ENCODE measurements around the gene VAV2.
"Not testable (repeated sequence)": the region's sequence is repeated elsewhere in the genome, so short reads cannot be mapped to it uniquely, and the experiment has no call there.

The VAV2 gene

DNA sequence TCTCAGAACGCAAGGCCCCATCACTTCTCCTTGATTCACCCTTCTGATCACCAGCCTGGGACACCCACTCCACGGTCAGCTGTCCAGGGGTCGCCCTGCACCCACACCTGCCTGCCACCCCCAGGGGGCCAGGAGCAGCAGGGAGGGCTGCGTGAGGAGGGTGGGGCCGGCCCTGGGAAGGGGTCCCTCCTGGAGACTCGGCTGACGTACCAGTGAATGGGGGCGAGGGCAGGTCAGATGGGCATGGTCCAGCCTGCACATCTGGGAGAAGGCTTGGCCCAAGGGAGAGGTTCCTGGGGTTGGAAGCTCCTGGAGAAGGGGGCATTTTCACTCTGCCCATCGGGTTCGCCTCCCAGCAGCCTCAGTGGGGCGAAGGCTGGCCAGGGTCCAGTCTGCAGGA, 232.2 kb downstream of the VAV2 start:
- Histone ChIP-seq H3K4me3 (ENCODE audit: low read length) (no peak overlapping the region), H3K27ac (ENCODE audit: low read length) (no peak overlapping the region), H3K9me3 (ENCODE audit: insufficient read depth, low read depth, low read length) (no peaks in the 10 kb centered on the region), H3K4me1 (ENCODE audit: insufficient read depth, low read length) (no peaks in the 10 kb centered on the region), H3K27me3 (ENCODE audit: insufficient read depth, low read length) (no peaks in the 10 kb centered on the region), H3K36me3 (ENCODE audit: insufficient read depth, low read depth, low read length) (peaks cover 5% of the 10 kb centered on the region; the same call in 1 of the 2 replicates), H3K9ac (ENCODE audit: low read depth, low read length) (no peak overlapping the region)

DNA sequence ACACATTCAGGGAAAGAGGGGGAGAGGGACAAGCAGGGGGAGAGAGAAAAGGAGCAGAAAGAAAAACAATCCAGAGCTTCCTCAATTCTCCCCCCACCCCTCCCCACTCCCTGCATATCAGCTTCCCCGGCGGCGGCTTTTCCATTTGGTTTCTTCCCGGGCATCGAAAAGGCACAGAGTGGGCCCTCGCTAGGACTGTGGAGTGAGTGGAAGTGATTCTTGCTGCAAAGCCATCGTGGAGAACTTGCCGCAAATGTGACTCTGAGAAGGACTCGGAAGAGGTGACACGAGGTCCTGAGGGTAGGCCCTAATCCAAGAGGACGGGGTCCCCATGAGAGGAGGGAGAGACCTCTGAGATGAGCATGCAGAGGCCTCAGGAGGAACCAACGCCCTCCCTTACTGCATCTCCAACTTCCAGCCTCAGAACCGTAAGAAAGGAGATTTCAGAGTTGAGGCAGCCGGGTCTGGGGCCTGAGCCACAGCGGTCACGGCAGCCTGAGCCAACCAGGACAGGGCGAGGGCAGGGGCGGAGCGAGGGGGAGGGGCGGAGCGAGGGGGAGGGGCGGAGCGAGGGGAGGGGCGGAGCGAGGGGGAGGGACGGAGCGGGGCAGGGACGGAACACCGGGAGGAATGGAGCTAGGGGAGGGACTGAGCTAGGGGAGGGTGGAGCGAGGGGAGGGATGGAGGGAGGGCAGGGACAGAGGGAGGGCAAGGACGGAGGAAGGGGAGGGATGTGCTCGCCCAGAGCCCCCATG, 232.8 kb downstream of the VAV2 start:
- H3K9ac ChIP-seq (ENCODE audit: low read depth, low read length) = no peak overlapping the region
- H3K27me3 ChIP-seq (ENCODE audit: insufficient read depth, low read length) = no peaks in the 10 kb centered on the region
- no peak overlapping the region for H3K27ac ChIP-seq (ENCODE audit: low read length)
- H3K9me3 ChIP-seq (ENCODE audit: insufficient read depth, low read depth, low read length) = no peaks in the 10 kb centered on the region; the same call in 1 of the 2 replicates
- H3K36me3 ChIP-seq (ENCODE audit: insufficient read depth, low read depth, low read length) = peaks cover 5% of the 10 kb centered on the region; the same call in 1 of the 2 replicates
- H3K4me3 ChIP-seq (ENCODE audit: low read length) = no peak overlapping the region
- H3K4me1 ChIP-seq (ENCODE audit: insufficient read depth, low read length) = no peaks in the 10 kb centered on the region

DNA sequence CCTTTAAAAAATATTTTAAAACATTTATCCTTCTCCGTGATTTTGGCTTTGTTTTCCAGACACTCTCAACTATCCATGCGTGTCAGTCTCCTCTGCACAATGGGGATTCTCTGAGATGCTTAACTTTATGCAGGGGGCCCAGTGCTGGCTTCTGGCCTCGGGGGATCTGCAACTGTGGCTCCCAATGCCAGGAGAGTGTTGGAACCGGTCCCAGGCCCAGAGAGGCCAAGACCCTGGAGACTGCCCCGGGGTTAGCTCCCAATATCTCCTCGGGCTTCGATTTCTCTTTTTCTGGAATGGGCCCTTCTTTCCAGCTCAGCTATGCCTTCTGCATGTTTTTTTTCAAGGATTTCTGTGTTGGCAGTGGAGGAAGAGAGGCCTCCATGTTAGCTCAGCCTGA, 233.9 kb downstream of the VAV2 start:
- no peaks in the 10 kb centered on the region for H3K36me3 ChIP-seq (ENCODE audit: insufficient read depth, low read depth, low read length)
- H3K27me3 ChIP-seq (ENCODE audit: insufficient read depth, low read length) = no peaks in the 10 kb centered on the region
- H3K9ac ChIP-seq (ENCODE audit: low read depth, low read length) = no peak overlapping the region
- H3K27ac ChIP-seq (ENCODE audit: low read length) = no peak overlapping the region
- H3K9me3 ChIP-seq (ENCODE audit: insufficient read depth, low read depth, low read length) = no peaks in the 10 kb centered on the region; the same call in 1 of the 2 replicates
- H3K4me3 ChIP-seq (ENCODE audit: low read length) = no peak overlapping the region
- no peaks in the 10 kb centered on the region for H3K4me1 ChIP-seq (ENCODE audit: insufficient read depth, low read length)

DNA sequence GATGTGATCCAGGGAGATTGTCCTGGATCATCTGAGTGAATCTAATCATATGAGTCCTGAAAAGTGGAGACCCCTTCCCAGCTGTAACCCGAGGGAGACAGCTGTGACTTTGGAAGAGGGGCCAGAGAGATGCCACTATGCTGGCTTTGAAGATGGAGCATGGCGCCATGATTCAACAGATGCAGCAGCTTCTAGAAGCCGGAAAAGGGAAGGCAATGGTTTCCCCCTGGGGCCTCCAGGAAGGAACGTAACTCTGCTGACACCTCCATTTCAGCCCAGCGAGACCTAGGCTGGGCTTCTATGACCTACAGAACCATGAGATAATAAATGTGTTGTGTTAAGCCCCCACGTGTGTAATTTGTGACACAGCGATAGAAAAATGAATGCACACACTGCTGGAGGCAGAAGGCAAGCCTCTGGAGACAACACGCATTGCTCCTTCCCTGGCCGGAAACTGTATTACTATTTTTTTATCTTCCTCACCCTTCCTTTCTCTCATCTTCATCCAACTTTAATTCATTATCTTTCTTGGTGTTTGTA, 237.4 kb downstream of the VAV2 start:
- no peaks in the 10 kb centered on the region for H3K4me1 ChIP-seq (ENCODE audit: insufficient read depth, low read length)
- H3K27me3 ChIP-seq (ENCODE audit: insufficient read depth, low read length) = 0 out of 2 replicates have a peak, but pooled peaks cover 12% of the 10 kb centered on the region
- H3K9me3 ChIP-seq (ENCODE audit: insufficient read depth, low read depth, low read length) = no peaks in the 10 kb centered on the region; the same call in 1 of the 2 replicates
- H3K36me3 ChIP-seq (ENCODE audit: insufficient read depth, low read depth, low read length) = no peaks in the 10 kb centered on the region
- H3K4me3 ChIP-seq (ENCODE audit: low read length) = no peak overlapping the region
- H3K27ac ChIP-seq (ENCODE audit: low read length) = no peak overlapping the region
- no peak overlapping the region for H3K9ac ChIP-seq (ENCODE audit: low read depth, low read length)

DNA sequence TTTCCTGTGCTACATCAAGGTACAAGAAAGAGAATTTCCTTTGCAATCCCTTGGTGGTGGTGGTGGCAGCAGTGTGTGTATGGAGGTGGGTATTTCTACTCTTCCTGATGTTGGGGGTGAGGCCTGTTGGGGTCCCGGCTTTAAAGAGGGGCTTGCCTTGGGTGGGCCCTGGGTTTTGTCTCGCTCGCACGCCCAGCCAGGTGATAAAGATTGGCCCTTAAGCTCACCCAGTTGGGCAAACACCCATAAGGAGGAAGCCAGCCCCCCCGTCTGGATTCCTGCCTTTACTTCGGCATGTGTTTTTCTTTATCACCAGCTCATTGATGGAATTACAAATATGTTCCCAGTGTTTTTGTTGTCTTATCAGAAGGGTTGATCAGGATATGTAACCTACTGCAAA, 237.9 kb downstream of the VAV2 start:
- H3K36me3 ChIP-seq (ENCODE audit: insufficient read depth, low read depth, low read length) = no peaks in the 10 kb centered on the region
- no peak overlapping the region for H3K27ac ChIP-seq (ENCODE audit: low read length)
- 0 out of 2 replicates have a peak, but pooled peaks cover 12% of the 10 kb centered on the region for H3K27me3 ChIP-seq (ENCODE audit: insufficient read depth, low read length)
- H3K9ac ChIP-seq (ENCODE audit: low read depth, low read length) = no peak overlapping the region
- no peak overlapping the region for H3K4me3 ChIP-seq (ENCODE audit: low read length)
- no peaks in the 10 kb centered on the region; the same call in 1 of the 2 replicates for H3K9me3 ChIP-seq (ENCODE audit: insufficient read depth, low read depth, low read length)
- H3K4me1 ChIP-seq (ENCODE audit: insufficient read depth, low read length) = no peaks in the 10 kb centered on the region

DNA sequence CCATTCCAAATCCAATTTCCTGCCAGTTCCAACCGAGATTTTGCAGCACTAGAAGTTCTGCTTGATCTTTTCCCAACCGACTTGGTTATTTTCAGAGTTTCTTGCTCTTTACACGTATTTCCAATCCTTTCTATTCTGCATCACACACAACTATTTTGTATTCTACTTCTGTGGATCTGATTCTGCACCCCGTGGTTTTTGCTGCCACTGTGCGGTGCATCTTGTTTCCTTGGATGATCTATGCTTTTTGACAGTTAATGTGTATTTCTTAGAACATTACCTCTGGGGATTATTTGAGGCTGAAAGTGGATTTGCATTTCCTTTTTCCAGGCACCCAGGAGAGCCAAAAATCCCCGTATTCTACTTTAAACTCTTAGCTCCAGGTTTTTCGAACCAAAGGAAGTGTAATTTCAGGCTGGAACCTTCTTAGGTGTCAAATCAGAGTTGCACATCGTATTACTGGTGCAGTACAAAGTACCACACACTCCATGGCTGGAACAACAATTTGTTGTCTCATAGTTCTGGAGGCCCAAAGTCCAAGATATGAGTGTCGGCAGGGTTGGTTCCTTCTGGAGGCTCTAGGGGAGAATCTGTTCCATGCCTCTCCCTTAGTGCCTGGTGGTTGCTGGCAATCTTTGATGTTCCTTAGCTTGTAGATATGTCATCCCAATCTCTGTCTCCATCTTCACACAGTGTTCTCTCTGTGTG, 239.2 kb downstream of the VAV2 start:
- H3K4me1 ChIP-seq (ENCODE audit: insufficient read depth, low read length) = no peaks in the 10 kb centered on the region
- no peak overlapping the region for H3K27ac ChIP-seq (ENCODE audit: low read length)
- H3K4me3 ChIP-seq (ENCODE audit: low read length) = no peak overlapping the region
- H3K9me3 ChIP-seq (ENCODE audit: insufficient read depth, low read depth, low read length) = no peaks in the 10 kb centered on the region; the same call in 1 of the 2 replicates
- H3K36me3 ChIP-seq (ENCODE audit: insufficient read depth, low read depth, low read length) = no peaks in the 10 kb centered on the region
- 0 out of 2 replicates have a peak, but pooled peaks cover 12% of the 10 kb centered on the region for H3K27me3 ChIP-seq (ENCODE audit: insufficient read depth, low read length)
- no peak overlapping the region for H3K9ac ChIP-seq (ENCODE audit: low read depth, low read length)

DNA sequence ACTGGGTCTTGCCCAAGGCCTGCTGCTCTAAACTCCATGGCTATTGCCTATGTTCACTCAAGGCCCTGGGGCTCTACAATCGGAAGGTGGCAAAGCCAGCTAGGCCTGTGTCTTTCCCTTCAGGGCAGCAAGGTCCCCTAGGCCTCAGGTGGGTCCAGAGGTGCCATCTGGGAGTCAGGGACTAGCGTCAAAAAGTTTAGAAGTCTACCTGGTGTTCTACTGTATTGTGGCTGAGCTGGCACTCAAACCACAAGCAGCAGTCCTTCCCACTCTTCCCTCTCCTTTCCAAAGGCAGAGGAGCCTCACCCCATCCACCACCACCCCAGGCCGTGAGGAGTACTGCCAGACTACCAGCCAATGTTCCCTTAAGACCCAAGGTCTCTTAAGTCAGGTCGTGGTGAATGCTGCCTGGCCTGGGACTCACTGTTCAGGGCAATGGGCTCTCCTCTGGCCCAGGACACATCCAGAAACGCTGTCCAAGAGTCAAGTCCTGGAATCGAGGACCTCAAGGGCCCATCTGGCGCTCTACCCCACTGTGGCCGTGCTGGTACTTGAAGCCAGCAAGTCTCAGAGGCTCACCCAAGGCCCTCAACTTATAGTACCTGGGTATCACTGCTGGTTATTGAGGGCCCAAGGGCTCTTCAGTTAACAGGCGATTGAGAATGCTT, 241.0 kb downstream of the VAV2 start:
- no peak overlapping the region for H3K27ac ChIP-seq (ENCODE audit: low read length)
- H3K9me3 ChIP-seq (ENCODE audit: insufficient read depth, low read depth, low read length) = no peaks in the 10 kb centered on the region; the same call in 1 of the 2 replicates

DNA sequence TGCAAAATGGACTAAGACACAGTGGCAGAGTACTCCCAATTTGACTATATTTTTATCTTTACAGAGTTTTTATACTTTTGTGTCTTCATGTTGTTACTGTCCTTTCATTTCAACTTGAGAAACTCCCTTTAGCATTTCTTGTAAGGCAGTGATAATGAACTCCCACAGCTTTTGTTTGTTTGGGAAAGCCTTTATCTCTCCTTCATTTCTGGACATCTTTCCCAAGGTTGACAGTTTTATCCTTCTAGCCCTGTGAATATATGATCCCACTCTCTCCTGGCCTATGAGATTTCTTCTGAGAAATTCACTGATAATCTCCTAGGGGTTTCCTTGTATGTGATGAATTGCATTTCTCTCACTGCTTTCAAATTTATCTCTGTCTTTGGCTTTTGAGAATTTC, 244.8 kb downstream of the VAV2 start:
- Histone ChIP-seq H3K4me1 (ENCODE audit: insufficient read depth, low read length) (no peaks in the 10 kb centered on the region), H3K36me3 (ENCODE audit: insufficient read depth, low read depth, low read length) (no peaks in the 10 kb centered on the region), H3K27ac (ENCODE audit: low read length) (no peak overlapping the region), H3K27me3 (ENCODE audit: insufficient read depth, low read length) (0 out of 2 replicates have a peak, but pooled peaks cover 4% of the 10 kb centered on the region), H3K4me3 (ENCODE audit: low read length) (no peak overlapping the region), H3K9ac (ENCODE audit: low read depth, low read length) (no peak overlapping the region), H3K9me3 (ENCODE audit: insufficient read depth, low read depth, low read length) (no peaks in the 10 kb centered on the region; the same call in 1 of the 2 replicates)

More for the DNA sequence above, 241.0 kb downstream of the VAV2 start:
- no peak overlapping the region for H3K4me3 ChIP-seq (ENCODE audit: low read length)
- 0 out of 2 replicates have a peak, but pooled peaks cover 12% of the 10 kb centered on the region for H3K27me3 ChIP-seq (ENCODE audit: insufficient read depth, low read length)
- no peaks in the 10 kb centered on the region for H3K36me3 ChIP-seq (ENCODE audit: insufficient read depth, low read depth, low read length)
- no peak overlapping the region for H3K9ac ChIP-seq (ENCODE audit: low read depth, low read length)
- no peaks in the 10 kb centered on the region for H3K4me1 ChIP-seq (ENCODE audit: insufficient read depth, low read length)

DNA sequence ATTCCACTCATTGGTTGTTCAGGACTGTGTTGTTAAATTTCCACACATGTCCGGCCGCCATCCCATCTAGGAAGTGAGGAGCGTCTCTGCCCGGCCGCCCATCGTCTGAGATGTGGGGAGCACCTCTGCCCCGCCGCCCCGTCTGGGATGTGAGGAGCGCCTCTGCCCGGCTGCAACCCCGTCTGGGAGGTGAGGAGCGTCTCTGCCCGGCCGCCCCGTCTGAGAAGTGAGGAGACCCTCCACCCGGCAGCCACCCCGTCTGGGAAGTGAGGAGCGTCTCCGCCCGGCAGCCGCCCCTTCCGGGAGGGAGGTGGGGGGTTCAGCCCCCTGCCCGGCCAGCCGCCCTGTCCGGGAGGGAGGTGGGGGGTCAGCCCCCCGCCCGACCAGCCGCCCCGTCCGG, 247.6 kb downstream of the VAV2 start:
- H3K9ac ChIP-seq (ENCODE audit: low read depth, low read length); H3K27ac ChIP-seq (ENCODE audit: low read length); H3K27me3 ChIP-seq (ENCODE audit: insufficient read depth, low read length); H3K4me1 ChIP-seq (ENCODE audit: insufficient read depth, low read length); H3K4me3 ChIP-seq (ENCODE audit: low read length); H3K9me3 ChIP-seq (ENCODE audit: insufficient read depth, low read depth, low read length); H3K36me3 ChIP-seq (ENCODE audit: insufficient read depth, low read depth, low read length): not testable (repeated sequence)

DNA sequence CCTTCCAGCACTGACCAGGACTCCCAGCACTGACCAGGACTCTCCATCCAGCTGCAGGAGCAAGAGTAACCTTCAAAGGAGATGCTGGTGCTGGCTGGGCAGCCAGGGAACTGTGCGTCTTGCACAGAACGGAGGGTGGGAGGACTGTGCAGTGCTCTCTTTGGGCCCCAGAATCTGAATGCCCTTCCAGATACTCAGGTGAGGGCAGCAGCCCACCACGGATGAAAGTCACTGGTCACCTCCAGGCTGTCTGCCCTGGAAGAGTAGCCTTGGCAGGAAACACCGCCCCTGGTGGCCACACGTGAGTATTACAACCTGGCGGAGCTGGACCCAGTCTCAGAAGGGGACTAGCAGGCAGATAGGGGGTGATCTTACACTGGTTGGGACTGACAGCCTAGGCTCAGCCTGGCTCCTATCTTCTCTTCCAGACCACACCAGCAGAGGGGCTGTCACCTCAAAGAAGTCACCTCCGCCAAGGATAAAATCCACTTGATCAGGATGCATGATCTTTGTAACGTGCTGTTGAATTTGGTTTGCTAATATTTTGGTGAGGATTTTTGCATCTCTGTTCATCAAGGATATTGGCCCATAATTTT, 249.2 kb downstream of the VAV2 start:
- Histone ChIP-seq H3K4me3 (ENCODE audit: low read length) (no peak overlapping the region), H3K4me1 (ENCODE audit: insufficient read depth, low read length) (no peaks in the 10 kb centered on the region), H3K9me3 (ENCODE audit: insufficient read depth, low read depth, low read length) (no peaks in the 10 kb centered on the region), H3K36me3 (ENCODE audit: insufficient read depth, low read depth, low read length) (no peaks in the 10 kb centered on the region), H3K27me3 (ENCODE audit: insufficient read depth, low read length) (no peaks in the 10 kb centered on the region), H3K9ac (ENCODE audit: low read depth, low read length) (no peak overlapping the region), H3K27ac (ENCODE audit: low read length) (no peak overlapping the region)

DNA sequence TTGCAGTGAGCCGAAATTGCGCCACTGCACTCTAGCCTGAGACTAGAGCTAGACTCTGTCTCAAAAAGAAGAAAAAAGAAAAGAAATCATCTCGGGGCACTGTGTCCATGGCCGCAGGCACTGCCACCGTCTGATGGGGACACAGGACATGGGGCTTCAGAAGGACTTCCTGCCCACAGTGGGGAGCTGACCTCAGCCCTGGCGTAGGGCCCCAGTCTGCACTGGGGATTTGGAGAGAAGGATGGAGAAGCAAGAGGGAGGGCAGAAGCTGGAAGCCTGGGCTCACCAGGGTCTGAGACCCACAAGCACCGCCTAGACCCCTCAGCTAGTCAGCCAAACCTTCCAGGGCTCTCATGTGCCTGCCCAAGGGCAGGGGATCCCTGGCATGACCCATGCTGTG, 249.9 kb downstream of the VAV2 start:
- Histone ChIP-seq H3K9ac (ENCODE audit: low read depth, low read length) (no peak overlapping the region), H3K27ac (ENCODE audit: low read length) (no peak overlapping the region), H3K4me1 (ENCODE audit: insufficient read depth, low read length) (0 out of 2 replicates have a peak, but pooled peaks cover 2% of the 10 kb centered on the region), H3K27me3 (ENCODE audit: insufficient read depth, low read length) (no peaks in the 10 kb centered on the region), H3K4me3 (ENCODE audit: low read length) (no peak overlapping the region), H3K9me3 (ENCODE audit: insufficient read depth, low read depth, low read length) (no peaks in the 10 kb centered on the region), H3K36me3 (ENCODE audit: insufficient read depth, low read depth, low read length) (no peaks in the 10 kb centered on the region)
